Neuronal stem cell (in vitro differentiated cells): ENCODE data around the gene PRCD.

Experiments
- DNase-seq: peaks from one replicate; pipeline ENCODE4 v3.0.0-alpha.2; 2013; ENCODE audit warnings: low spot score
- H2AFZ ChIP-seq: one replicate; pipeline ENCODE4 v1.6.1; 2013; ENCODE audit warnings: mild to moderate bottlenecking, low read length, inconsistent platforms
- H2AK5ac ChIP-seq: 2 replicates; pipeline ENCODE4 v1.6.1; 2013; ENCODE audit warnings: low read depth, mild to moderate bottlenecking, inconsistent platforms, low read length, moderate library complexity, mixed read lengths
- H2BK120ac ChIP-seq: 2 replicates; pipeline ENCODE4 v1.6.1; 2013; ENCODE audit warnings: low read depth, mild to moderate bottlenecking, inconsistent platforms, low read length, moderate library complexity, mixed read lengths
- H2BK12ac ChIP-seq: one replicate; pipeline ENCODE4 v1.6.1; 2013; ENCODE audit warnings: low read length, inconsistent platforms
- H2BK15ac ChIP-seq: 2 replicates; pipeline ENCODE4 v1.6.1; 2013; ENCODE audit warnings: mild to moderate bottlenecking, low read length, inconsistent platforms, mixed read lengths
- H2BK5ac ChIP-seq: one replicate; pipeline ENCODE4 v1.6.1; 2013; ENCODE audit warnings: inconsistent platforms, mild to moderate bottlenecking, low read length, moderate library complexity
- H3K14ac ChIP-seq: one replicate; pipeline ENCODE4 v1.6.1; 2013; ENCODE audit warnings: low read length, inconsistent platforms
- H3K18ac ChIP-seq: 2 replicates; pipeline ENCODE4 v1.6.1; 2013; ENCODE audit warnings: low read length, inconsistent platforms
- H3K23ac ChIP-seq: 2 replicates; pipeline ENCODE4 v1.6.1; 2013; ENCODE audit warnings: low read depth, mild to moderate bottlenecking, mixed read lengths, low read length, inconsistent platforms; ENCODE audit not compliant: poor library complexity
- H3K27ac ChIP-seq: replicated peaks from 3 replicates; pipeline ENCODE4 v1.5.1; 2013; ENCODE audit warnings: low read length, inconsistent platforms
- H3K27me3 ChIP-seq, 3 experiments: 2 replicates each; pipeline ENCODE4 v1.6.1; 2013; ENCODE audit warnings: low read length in 3 of 3, mild to moderate bottlenecking in 2 of 3, inconsistent platforms in 1 of 3, low read depth in 1 of 3, mixed read lengths in 1 of 3, moderate library complexity in 1 of 3; ENCODE audit not compliant: control insufficient read depth in 3 of 3, insufficient read depth in 3 of 3
- H3K36me3 ChIP-seq, 2 donors: replicated peaks in 1 of 2; 2 replicates each; pipeline ENCODE4 v1.6.1; 2013; ENCODE audit warnings: low read length in 2 of 2; ENCODE audit not compliant: control insufficient read depth in 2 of 2, insufficient read depth in 2 of 2
- H3K4ac ChIP-seq: 2 replicates; pipeline ENCODE4 v1.6.1; 2013; ENCODE audit warnings: inconsistent platforms, mild to moderate bottlenecking, low read length, moderate library complexity
- H3K4me1 ChIP-seq, 2 donors: 1 replicate in 1 of 2; 2 replicates in 1 of 2; pipeline ENCODE4 v1.6.1; 2013; ENCODE audit warnings: low read length in 2 of 2, low read depth in 1 of 2; ENCODE audit not compliant: control insufficient read depth in 2 of 2, insufficient read depth in 1 of 2
- H3K4me2 ChIP-seq: one replicate; pipeline ENCODE4 v1.6.1; 2013; ENCODE audit warnings: mild to moderate bottlenecking, low read length, inconsistent platforms; ENCODE audit not compliant: insufficient read depth, poor library complexity, severe bottlenecking
- H3K4me3 ChIP-seq, 2 donors: 2 replicates each; pipeline ENCODE4 v1.5.1; 2013; ENCODE audit warnings: low read length in 2 of 2, mild to moderate bottlenecking in 2 of 2, inconsistent platforms in 1 of 2, moderate library complexity in 1 of 2
- H3K79me1 ChIP-seq: one replicate; pipeline ENCODE4 v1.6.1; 2013; ENCODE audit warnings: low read depth, mild to moderate bottlenecking, inconsistent platforms, low read length, moderate library complexity
- H3K9ac ChIP-seq: one replicate; pipeline ENCODE4 v1.6.1; 2013; ENCODE audit warnings: mild to moderate bottlenecking, low read depth, low read length, inconsistent platforms; ENCODE audit not compliant: poor library complexity
- H3K9me3 ChIP-seq, 2 donors: replicated peaks in 1 of 2; 2 replicates each; pipeline versions ENCODE3 to v1.6.1; 2013; ENCODE audit warnings: low read length in 2 of 2, mild to moderate bottlenecking in 2 of 2, inconsistent platforms in 1 of 2, low read depth in 1 of 2, mixed read lengths in 1 of 2, moderate library complexity in 1 of 2; ENCODE audit not compliant: control insufficient read depth in 2 of 2, insufficient read depth in 1 of 2
- H4K8ac ChIP-seq: one replicate; pipeline ENCODE4 v1.6.1; 2013; ENCODE audit warnings: low read depth, mild to moderate bottlenecking, inconsistent platforms, low read length, moderate library complexity
- H4K91ac ChIP-seq: one replicate; pipeline ENCODE4 v1.6.1; 2013; ENCODE audit warnings: low read length, low read depth, mild to moderate bottlenecking, inconsistent platforms; ENCODE audit not compliant: poor library complexity
- WGBS, 2 donors: extraction: QIAGEN DNeasy Blood & Tissue Kit; methylation state at CpG; one replicate each; pipeline ENCODE4 v1.1.7; 2013; ENCODE audit warnings: missing lambda C conversion rate in 2 of 2, mixed read lengths in 1 of 2; ENCODE audit not compliant: insufficient read length in 2 of 2, insufficient replicate concordance in 1 of 2; ENCODE audit errors: extremely low coverage in 2 of 2; 5-methylcytosine and 5-hydroxymethylcytosine counted together

PRCD gene

GRCh38 chr17:76534831-76535732 lies 4.8 kb upstream of the PRCD start:
- peaks cover 10 to 16% of the 10 kb centered on the region in 2 donors for H3K4me1 ChIP-seq
- peak overlapping the region; percentile 20 for H2AK5ac ChIP-seq
- H3K14ac ChIP-seq = no peak overlapping the region
- no peak overlapping the region for H4K8ac ChIP-seq
- H3K79me1 ChIP-seq = no peaks in the 10 kb centered on the region
- peak overlapping the region; percentile 6 for H4K91ac ChIP-seq
- no peaks in the 10 kb centered on the region for H3K9me3 ChIP-seq
- WGBS, 2 donors = no CpG with 5 or more reads among the region's 7 CpGs
- no peak for DNase-seq
- peaks cover 9 to 54% (median 38%) of the 10 kb centered on the region in 3 experiments for H3K27me3 ChIP-seq
- no peaks in the 10 kb centered on the region for H3K36me3 ChIP-seq
- peak overlapping the region; percentile 38 for H2BK15ac ChIP-seq
- H2BK5ac ChIP-seq = no peak overlapping the region
- no peak overlapping the region for H2BK12ac ChIP-seq
- no peak overlapping the region for H3K9ac ChIP-seq
- no peak overlapping the region for H3K4me3 ChIP-seq
- H2AFZ ChIP-seq = no peak overlapping the region
- no peak overlapping the region for H3K27ac ChIP-seq
- peak overlapping the region; percentile 51 for H3K23ac ChIP-seq
- H3K4ac ChIP-seq = no peak overlapping the region
- no peak overlapping the region for H3K4me2 ChIP-seq
- no peak overlapping the region for H2BK120ac ChIP-seq
- H3K18ac ChIP-seq = peak overlapping the region; percentile 53

- no peak overlapping the region for H3K27ac ChIP-seq
- DNase-seq = no peak
- no peak overlapping the region for H3K4me2 ChIP-seq
- H3K79me1 ChIP-seq = no peaks in the 10 kb centered on the region
- H3K23ac ChIP-seq = no peak overlapping the region
- H4K8ac ChIP-seq = no peak overlapping the region
- no peak overlapping the region for H2AFZ ChIP-seq
- no CpG with 5 or more reads among the region's 19 CpGs for WGBS, 2 donors
- no peak overlapping the region for H3K4ac ChIP-seq
- H3K4me1 ChIP-seq = peaks cover 11 to 15% of the 10 kb centered on the region in 2 donors
- no peak overlapping the region for H2BK120ac ChIP-seq
- no peak overlapping the region for H3K9ac ChIP-seq
- no peaks in the 10 kb centered on the region for H3K9me3 ChIP-seq
- H3K14ac ChIP-seq = no peak overlapping the region
- no peak overlapping the region for H3K18ac ChIP-seq
- no peak overlapping the region for H2AK5ac ChIP-seq
- H4K91ac ChIP-seq = no peak overlapping the region
- H2BK5ac ChIP-seq = no peak overlapping the region
- peaks cover 9 to 54% (median 40%) of the 10 kb centered on the region in 3 experiments for H3K27me3 ChIP-seq
- H2BK12ac ChIP-seq = no peak overlapping the region
- no peak overlapping the region for H3K4me3 ChIP-seq
- H3K36me3 ChIP-seq = no peaks in the 10 kb centered on the region
- no peak overlapping the region for H2BK15ac ChIP-seq
Measured at GRCh38 chr17:76535788-76536510, 3.9 kb upstream of the PRCD start.

GRCh38 chr17:76536511-76537287 lies 3.1 kb upstream of the PRCD start:
- no peaks in the 10 kb centered on the region for H3K79me1 ChIP-seq
- peak overlapping the region; percentile 44 for H2BK15ac ChIP-seq
- no peak overlapping the region for H3K9ac ChIP-seq
- no CpG with 5 or more reads among the region's 25 CpGs for WGBS, 2 donors
- H3K4me1 ChIP-seq = peaks cover 11 to 17% of the 10 kb centered on the region in 2 donors
- no peak overlapping the region for H2BK5ac ChIP-seq
- no peak overlapping the region for H4K8ac ChIP-seq
- H3K4me2 ChIP-seq = peak overlapping the region; percentile 95
- peak overlapping the region; percentile 69 for H2AK5ac ChIP-seq
- no peaks in the 10 kb centered on the region for H3K9me3 ChIP-seq
- H3K27ac ChIP-seq = no peak overlapping the region
- peaks cover 9 to 54% (median 40%) of the 10 kb centered on the region in 3 experiments for H3K27me3 ChIP-seq
- H2AFZ ChIP-seq = no peak overlapping the region
- peak overlapping the region; percentile 57 for H3K14ac ChIP-seq
- H2BK120ac ChIP-seq = no peak overlapping the region
- H3K18ac ChIP-seq = peak overlapping the region; percentile 91
- no peak for DNase-seq
- no peak overlapping the region for H3K23ac ChIP-seq
- H3K4ac ChIP-seq = no peak overlapping the region
- no peak overlapping the region for H2BK12ac ChIP-seq
- H3K36me3 ChIP-seq = no peaks in the 10 kb centered on the region
- no peak overlapping the region for H3K4me3 ChIP-seq
- no peak overlapping the region for H4K91ac ChIP-seq
